Measurements from ENCODE around the gene GSTCD. TPM values are rescaled to one million over a fixed set of nuclear protein-coding genes. Genes with fewer than 3 reads are reported as not detected.
A peak's percentile ranks its signal among the peaks of the same experiment; 100 is the strongest.
"Not testable (repeated sequence)": the region's sequence is repeated elsewhere in the genome, so short reads cannot be mapped to it uniquely, and the experiment has no call there.

Gene GSTCD
- total RNA-seq, 1 donor from 2014 or later: 17.9 TPM

- H3K27me3 ChIP-seq (ENCODE audit: control insufficient read depth, insufficient read depth, low read length): no peaks in the 10 kb centered on the region
- TF ChIP-seq CTCF (IDR thresholded peaks at IDR 0.05; ENCODE audit: insufficient read depth, low read length, poor library complexity, severe bottlenecking): no peak
- DNase-seq (ENCODE audit: low read depth): no peak
- H3K4me3 ChIP-seq (ENCODE audit: low read depth, low read length): no peak overlapping the region
- no peaks in the 10 kb centered on the region for H3K36me3 ChIP-seq (ENCODE audit: control insufficient read depth, insufficient read depth, low read length)
These were observed 22.0 kb upstream of the GSTCD start for GRCh38 chr4:105686571-105686970.

GRCh38 chr4:105694812-105695211 lies 13.8 kb upstream of the GSTCD start:
- not testable (repeated sequence) for H3K27me3 ChIP-seq (ENCODE audit: control insufficient read depth, insufficient read depth, low read length); DNase-seq (ENCODE audit: low read depth); H3K36me3 ChIP-seq (ENCODE audit: control insufficient read depth, insufficient read depth, low read length); H3K4me3 ChIP-seq (ENCODE audit: low read depth, low read length)

DNA sequence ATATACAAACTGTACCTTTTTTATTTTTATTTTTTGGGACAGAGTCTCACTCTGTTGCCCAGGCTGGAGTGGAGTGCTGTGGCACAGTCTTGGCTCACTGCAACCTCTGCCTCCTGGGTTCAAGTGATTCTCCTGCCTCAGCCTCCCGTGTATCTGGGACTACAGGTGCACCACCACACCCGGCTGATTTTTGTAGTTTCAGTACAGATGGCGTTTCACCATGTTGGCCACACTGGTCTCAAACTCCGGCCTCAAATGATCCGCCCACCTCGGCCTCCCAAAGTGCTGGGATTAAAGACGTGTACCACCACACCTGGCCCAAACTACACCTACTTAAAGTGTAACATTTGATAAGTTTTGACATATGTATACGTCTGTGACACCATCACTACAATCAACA lies 12.8 kb upstream of the GSTCD start:
- not testable (repeated sequence) for H3K27me3 ChIP-seq (ENCODE audit: control insufficient read depth, insufficient read depth, low read length); H3K36me3 ChIP-seq (ENCODE audit: control insufficient read depth, insufficient read depth, low read length); H3K4me3 ChIP-seq (ENCODE audit: low read depth, low read length); DNase-seq (ENCODE audit: low read depth)

DNA sequence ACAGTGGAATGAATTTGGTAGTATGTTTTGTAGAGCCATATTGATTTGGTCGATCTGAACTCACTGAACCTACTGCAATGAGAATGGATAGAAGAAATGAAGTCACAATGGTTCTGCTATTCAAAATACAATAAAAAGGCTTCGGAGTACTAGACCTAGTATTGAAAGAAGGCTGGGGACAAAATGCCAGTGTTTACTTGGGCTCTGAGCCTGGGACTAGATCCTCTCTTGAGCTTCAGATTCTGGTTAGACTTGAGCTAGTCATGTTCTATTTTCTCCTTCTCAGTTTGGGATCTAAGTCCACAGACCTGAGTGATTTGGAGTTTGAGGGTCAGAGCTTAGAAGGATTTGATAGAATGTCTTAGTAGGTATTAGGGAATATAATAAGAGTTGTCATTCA lies 10.0 kb upstream of the GSTCD start:
- no peak for DNase-seq (ENCODE audit: low read depth)
- no peak overlapping the region for H3K4me3 ChIP-seq (ENCODE audit: low read depth, low read length)
- no peaks in the 10 kb centered on the region for H3K27me3 ChIP-seq (ENCODE audit: control insufficient read depth, insufficient read depth, low read length)
- H3K36me3 ChIP-seq (ENCODE audit: control insufficient read depth, insufficient read depth, low read length): no peaks in the 10 kb centered on the region
- TF ChIP-seq CTCF (IDR thresholded peaks at IDR 0.05; ENCODE audit: insufficient read depth, low read length, poor library complexity, severe bottlenecking): no peak

GRCh38 chr4:105707782-105708180 lies 803 bp upstream of the GSTCD start:
- TF ChIP-seq CTCF (IDR thresholded peaks at IDR 0.05; ENCODE audit: insufficient read depth, low read length, poor library complexity, severe bottlenecking): no peak
- Histone ChIP-seq H3K27me3 (ENCODE audit: control insufficient read depth, insufficient read depth, low read length) (no peaks in the 10 kb centered on the region), H3K4me3 (ENCODE audit: low read depth, low read length) (peak overlapping the region; percentile 90), H3K36me3 (ENCODE audit: control insufficient read depth, insufficient read depth, low read length) (no peaks in the 10 kb centered on the region)
- no peak for DNase-seq (ENCODE audit: low read depth)

GRCh38 chr4:105709081-105709450 lies 482 bp downstream of the GSTCD start:
- peak overlapping the region; percentile 90 for H3K4me3 ChIP-seq (ENCODE audit: low read depth, low read length)
- H3K27me3 ChIP-seq (ENCODE audit: control insufficient read depth, insufficient read depth, low read length): no peaks in the 10 kb centered on the region
- H3K36me3 ChIP-seq (ENCODE audit: control insufficient read depth, insufficient read depth, low read length): no peaks in the 10 kb centered on the region
- DNase-seq (ENCODE audit: low read depth): no peak
- TF ChIP-seq CTCF (IDR thresholded peaks at IDR 0.05; ENCODE audit: insufficient read depth, low read length, poor library complexity, severe bottlenecking): no peak

GRCh38 chr4:105710012-105710600 lies 1.5 kb downstream of the GSTCD start:
- Histone ChIP-seq H3K27me3 (ENCODE audit: control insufficient read depth, insufficient read depth, low read length) (no peaks in the 10 kb centered on the region), H3K36me3 (ENCODE audit: control insufficient read depth, insufficient read depth, low read length) (no peaks in the 10 kb centered on the region), H3K4me3 (ENCODE audit: low read depth, low read length) (no peak overlapping the region)
- TF ChIP-seq CTCF (IDR thresholded peaks at IDR 0.05; ENCODE audit: insufficient read depth, low read length, poor library complexity, severe bottlenecking): no peak
- DNase-seq (ENCODE audit: low read depth): no peak
